HL-60 (cell line): ENCODE data around the gene CWF19L2.

Source experiments
- CTCF ChIP-seq: IDR thresholded peaks from one replicate; pipeline ENCODE4 v1.5.1; 2011; ENCODE audit warnings: low read length, control low read depth, inconsistent platforms; ENCODE audit not compliant: insufficient read depth
- POLR2AphosphoS5 ChIP-seq: IDR thresholded peaks from 2 replicates; pipeline ENCODE4 v1.6.1; 2012; ENCODE audit warnings: low read depth
- REST ChIP-seq: IDR thresholded peaks from 2 replicates; pipeline ENCODE4 v1.6.1; 2012; ENCODE audit warnings: low read depth; ENCODE audit not compliant: insufficient replicate concordance

- TF ChIP-seq CTCF, result no peak
- no peak for TF ChIP-seq POLR2AphosphoS5
- TF ChIP-seq REST, result no peak
Observed at GRCh38 chr11:107331728-107332127, 125.9 kb downstream of the CWF19L2 start.
